ENCODE data around the gene PRRT1B.

PRRT1B gene

GRCh38 chr9:131578731-131579504 is 33.6 kb downstream of the PRRT1B start:
- no peaks in the 10 kb centered on the region for H3K9me3 ChIP-seq (ENCODE audit: control insufficient read depth in 5 of 5, low read length in 5 of 5)
- no peak overlapping the region for H3K27ac ChIP-seq (ENCODE audit: low read depth, low read length)
- H3K36me3 ChIP-seq (ENCODE audit: control insufficient read depth in 5 of 5, insufficient read depth in 5 of 5, low read length in 5 of 5): peaks cover 0 to 92% (median 84%) of the 10 kb centered on the region in 5 donors
- H3K4me3 ChIP-seq (ENCODE audit: low read depth in 1 of 5, low read length in 5 of 5): no peak overlapping the region
- no peaks in the 10 kb centered on the region for H3K27me3 ChIP-seq (ENCODE audit: control insufficient read depth in 5 of 5, insufficient read depth in 4 of 5, low read length in 5 of 5)
- H3K9ac ChIP-seq (ENCODE audit: low read length in 5 of 5): no peak overlapping the region
- H3K4me1 ChIP-seq (ENCODE audit: control insufficient read depth in 5 of 5, insufficient read depth in 5 of 5, low read length in 5 of 5): peaks cover 0 to 17% (median 13%) of the 10 kb centered on the region in 5 donors

GRCh38 chr9:131579789-131580211 is 34.5 kb downstream of the PRRT1B start:
- peaks cover 0 to 96% (median 89%) of the 10 kb centered on the region in 5 donors for H3K36me3 ChIP-seq (ENCODE audit: control insufficient read depth in 5 of 5, insufficient read depth in 5 of 5, low read length in 5 of 5)
- H3K4me3 ChIP-seq (ENCODE audit: low read depth in 1 of 5, low read length in 5 of 5): no peak overlapping the region
- no peaks in the 10 kb centered on the region for H3K9me3 ChIP-seq (ENCODE audit: control insufficient read depth in 5 of 5, low read length in 5 of 5)
- H3K27ac ChIP-seq (ENCODE audit: low read depth, low read length): no peak overlapping the region
- no peaks in the 10 kb centered on the region for H3K27me3 ChIP-seq (ENCODE audit: control insufficient read depth in 5 of 5, insufficient read depth in 4 of 5, low read length in 5 of 5)
- no peak overlapping the region for H3K9ac ChIP-seq (ENCODE audit: low read length in 5 of 5)
- peaks cover 0 to 19% (median 13%) of the 10 kb centered on the region in 5 donors for H3K4me1 ChIP-seq (ENCODE audit: control insufficient read depth in 5 of 5, insufficient read depth in 5 of 5, low read length in 5 of 5)

GRCh38 chr9:131580358-131580757 is 35.0 kb downstream of the PRRT1B start:
- H3K4me1 ChIP-seq (ENCODE audit: control insufficient read depth in 5 of 5, insufficient read depth in 5 of 5, low read length in 5 of 5): peaks cover 0 to 24% (median 13%) of the 10 kb centered on the region in 5 donors
- H3K9me3 ChIP-seq (ENCODE audit: control insufficient read depth in 5 of 5, low read length in 5 of 5): no peaks in the 10 kb centered on the region
- no peak overlapping the region for H3K27ac ChIP-seq (ENCODE audit: low read depth, low read length)
- H3K36me3 ChIP-seq (ENCODE audit: control insufficient read depth in 5 of 5, insufficient read depth in 5 of 5, low read length in 5 of 5): peaks cover 0 to 96% (median 89%) of the 10 kb centered on the region in 5 donors
- no peak overlapping the region for H3K4me3 ChIP-seq (ENCODE audit: low read depth in 1 of 5, low read length in 5 of 5)
- no peak overlapping the region for H3K9ac ChIP-seq (ENCODE audit: low read length in 5 of 5)
- no peaks in the 10 kb centered on the region for H3K27me3 ChIP-seq (ENCODE audit: control insufficient read depth in 5 of 5, insufficient read depth in 4 of 5, low read length in 5 of 5)

GRCh38 chr9:131582056-131582455 is 36.7 kb downstream of the PRRT1B start:
- Histone ChIP-seq H3K9me3 (ENCODE audit: control insufficient read depth in 5 of 5, low read length in 5 of 5) (no peaks in the 10 kb centered on the region), H3K9ac (ENCODE audit: low read length in 5 of 5) (no peak overlapping the region), H3K4me3 (ENCODE audit: low read depth in 1 of 5, low read length in 5 of 5) (no peak overlapping the region), H3K4me1 (ENCODE audit: control insufficient read depth in 5 of 5, insufficient read depth in 5 of 5, low read length in 5 of 5) (peaks cover 0 to 25% (median 13%) of the 10 kb centered on the region in 5 donors), H3K36me3 (ENCODE audit: control insufficient read depth in 5 of 5, insufficient read depth in 5 of 5, low read length in 5 of 5) (peaks cover 0 to 86% (median 80%) of the 10 kb centered on the region in 5 donors), H3K27me3 (ENCODE audit: control insufficient read depth in 5 of 5, insufficient read depth in 4 of 5, low read length in 5 of 5) (no peaks in the 10 kb centered on the region), H3K27ac (ENCODE audit: low read depth, low read length) (no peak overlapping the region)

GRCh38 chr9:131582466-131583336 is 37.4 kb downstream of the PRRT1B start:
- Histone ChIP-seq H3K36me3 (ENCODE audit: control insufficient read depth in 5 of 5, insufficient read depth in 5 of 5, low read length in 5 of 5) (peaks cover 0 to 87% (median 80%) of the 10 kb centered on the region in 5 donors), H3K4me1 (ENCODE audit: control insufficient read depth in 5 of 5, insufficient read depth in 5 of 5, low read length in 5 of 5) (peaks cover 0 to 25% (median 13%) of the 10 kb centered on the region in 5 donors), H3K27ac (ENCODE audit: low read depth, low read length) (no peak overlapping the region), H3K9ac (ENCODE audit: low read length in 5 of 5) (no peak overlapping the region), H3K4me3 (ENCODE audit: low read depth in 1 of 5, low read length in 5 of 5) (no peak overlapping the region), H3K9me3 (ENCODE audit: control insufficient read depth in 5 of 5, low read length in 5 of 5) (no peaks in the 10 kb centered on the region), H3K27me3 (ENCODE audit: control insufficient read depth in 5 of 5, insufficient read depth in 4 of 5, low read length in 5 of 5) (no peaks in the 10 kb centered on the region)

GRCh38 chr9:131583337-131583645 is 38.0 kb downstream of the PRRT1B start:
- Histone ChIP-seq H3K27me3 (ENCODE audit: control insufficient read depth in 5 of 5, insufficient read depth in 4 of 5, low read length in 5 of 5) (no peaks in the 10 kb centered on the region), H3K27ac (ENCODE audit: low read depth, low read length) (no peak overlapping the region), H3K36me3 (ENCODE audit: control insufficient read depth in 5 of 5, insufficient read depth in 5 of 5, low read length in 5 of 5) (peaks cover 0 to 87% (median 80%) of the 10 kb centered on the region in 5 donors), H3K9me3 (ENCODE audit: control insufficient read depth in 5 of 5, low read length in 5 of 5) (no peaks in the 10 kb centered on the region), H3K4me3 (ENCODE audit: low read depth in 1 of 5, low read length in 5 of 5) (no peak overlapping the region), H3K4me1 (ENCODE audit: control insufficient read depth in 5 of 5, insufficient read depth in 5 of 5, low read length in 5 of 5) (peaks cover 0 to 25% (median 13%) of the 10 kb centered on the region in 5 donors), H3K9ac (ENCODE audit: low read length in 5 of 5) (no peak overlapping the region)

GRCh38 chr9:131583836-131584555 is 38.7 kb downstream of the PRRT1B start:
- Histone ChIP-seq H3K9me3 (ENCODE audit: control insufficient read depth in 5 of 5, low read length in 5 of 5) (no peaks in the 10 kb centered on the region), H3K4me1 (ENCODE audit: control insufficient read depth in 5 of 5, insufficient read depth in 5 of 5, low read length in 5 of 5) (peaks cover 0 to 22% (median 11%) of the 10 kb centered on the region in 5 donors), H3K36me3 (ENCODE audit: control insufficient read depth in 5 of 5, insufficient read depth in 5 of 5, low read length in 5 of 5) (peaks cover 0 to 87% (median 80%) of the 10 kb centered on the region in 5 donors), H3K9ac (ENCODE audit: low read length in 5 of 5) (no peak overlapping the region), H3K4me3 (ENCODE audit: low read depth in 1 of 5, low read length in 5 of 5) (no peak overlapping the region), H3K27me3 (ENCODE audit: control insufficient read depth in 5 of 5, insufficient read depth in 4 of 5, low read length in 5 of 5) (no peaks in the 10 kb centered on the region), H3K27ac (ENCODE audit: low read depth, low read length) (no peak overlapping the region)

- H3K36me3 ChIP-seq (ENCODE audit: control insufficient read depth in 5 of 5, insufficient read depth in 5 of 5, low read length in 5 of 5): peaks cover 0 to 87% (median 80%) of the 10 kb centered on the region in 5 donors
- no peak overlapping the region for H3K27ac ChIP-seq (ENCODE audit: low read depth, low read length)
Measured at GRCh38 chr9:131584858-131585257, 39.5 kb downstream of the PRRT1B start.

GRCh38 chr9:131585375-131585774 is 40.1 kb downstream of the PRRT1B start:
- Histone ChIP-seq H3K9ac (ENCODE audit: low read length in 5 of 5) (no peak overlapping the region), H3K36me3 (ENCODE audit: control insufficient read depth in 5 of 5, insufficient read depth in 5 of 5, low read length in 5 of 5) (peaks cover 0 to 87% (median 80%) of the 10 kb centered on the region in 5 donors), H3K4me1 (ENCODE audit: control insufficient read depth in 5 of 5, insufficient read depth in 5 of 5, low read length in 5 of 5) (peaks cover 0 to 12% (median 0%) of the 10 kb centered on the region in 5 donors), H3K4me3 (ENCODE audit: low read depth in 1 of 5, low read length in 5 of 5) (no peak overlapping the region), H3K9me3 (ENCODE audit: control insufficient read depth in 5 of 5, low read length in 5 of 5) (no peaks in the 10 kb centered on the region), H3K27ac (ENCODE audit: low read depth, low read length) (no peak overlapping the region), H3K27me3 (ENCODE audit: control insufficient read depth in 5 of 5, insufficient read depth in 4 of 5, low read length in 5 of 5) (no peaks in the 10 kb centered on the region)

More at GRCh38 chr9:131584858-131585257, 39.5 kb downstream of the PRRT1B start:
- H3K4me1 ChIP-seq (ENCODE audit: control insufficient read depth in 5 of 5, insufficient read depth in 5 of 5, low read length in 5 of 5): peaks cover 0 to 13% (median 3%) of the 10 kb centered on the region in 5 donors
- H3K9ac ChIP-seq (ENCODE audit: low read length in 5 of 5): peak overlapping the region in 1 of 5 donors; percentile 4
- H3K4me3 ChIP-seq (ENCODE audit: low read depth in 1 of 5, low read length in 5 of 5): no peak overlapping the region
- no peaks in the 10 kb centered on the region for H3K9me3 ChIP-seq (ENCODE audit: control insufficient read depth in 5 of 5, low read length in 5 of 5)
- H3K27me3 ChIP-seq (ENCODE audit: control insufficient read depth in 5 of 5, insufficient read depth in 4 of 5, low read length in 5 of 5): no peaks in the 10 kb centered on the region

All from subcutaneous abdominal adipose tissue (tissue), 5 donors.